ENCODE measurements around the gene PADI2.

PADI2 gene

GRCh38 chr1:17053685-17054410, 65.4 kb downstream of the PADI2 start, which contains the start of gene SDHB:
Gene SDHB, minus strand, starts transcription at chr1:17054032. Its CDS starts 13 bp downstream, at chr1:17054019.
- DNase-seq (ENCODE audit: low spot score) = peak; percentile 98

GRCh38 chr1:17053086-17053684, 66.1 kb downstream of the PADI2 start:
- peak; percentile 8 for DNase-seq (ENCODE audit: low spot score)

- no peak for DNase-seq (ENCODE audit: low spot score)
Measured at GRCh38 chr1:17052641-17053040, 66.6 kb downstream of the PADI2 start.

- no peak for DNase-seq (ENCODE audit: low spot score)
Measured at GRCh38 chr1:17052038-17052437, 67.2 kb downstream of the PADI2 start.

GRCh38 chr1:17047924-17048323, 71.3 kb downstream of the PADI2 start:
- DNase-seq (ENCODE audit: low spot score) = no peak

- DNase-seq (ENCODE audit: low spot score) = no peak
Measured at GRCh38 chr1:17046334-17046657, 73.0 kb downstream of the PADI2 start.

- peak; percentile 59 for DNase-seq (ENCODE audit: low spot score)
Measured at GRCh38 chr1:17045634-17046333, 73.5 kb downstream of the PADI2 start.

- DNase-seq (ENCODE audit: low spot score) = no peak
Measured at GRCh38 chr1:17045150-17045549, 74.1 kb downstream of the PADI2 start.

- DNase-seq (ENCODE audit: low spot score) = no peak
Measured at GRCh38 chr1:17043676-17044075, 75.6 kb downstream of the PADI2 start.

- no peak for DNase-seq (ENCODE audit: low spot score)
Measured at GRCh38 chr1:17040135-17040534, 79.1 kb downstream of the PADI2 start.

GRCh38 chr1:17039522-17039921, 79.7 kb downstream of the PADI2 start:
- DNase-seq (ENCODE audit: low spot score) = no peak

GRCh38 chr1:17033481-17033880, 85.8 kb downstream of the PADI2 start:
- DNase-seq (ENCODE audit: low spot score) = no peak

GRCh38 chr1:17032741-17033140, 86.5 kb downstream of the PADI2 start:
- DNase-seq (ENCODE audit: low spot score) = no peak

GRCh38 chr1:17031436-17031835, 87.8 kb downstream of the PADI2 start:
- no peak for DNase-seq (ENCODE audit: low spot score)

GRCh38 chr1:17030206-17030605, 89.0 kb downstream of the PADI2 start:
- DNase-seq (ENCODE audit: low spot score) = no peak

- DNase-seq (ENCODE audit: low spot score) = no peak
Measured at GRCh38 chr1:17028662-17029188, 90.5 kb downstream of the PADI2 start.

- DNase-seq (ENCODE audit: low spot score) = no peak
Measured at GRCh38 chr1:17027900-17028299, 91.4 kb downstream of the PADI2 start.

GRCh38 chr1:17027403-17027802, 91.8 kb downstream of the PADI2 start:
- no peak for DNase-seq (ENCODE audit: low spot score)

- no peak for DNase-seq (ENCODE audit: low spot score)
Measured at GRCh38 chr1:17024721-17025120, 94.5 kb downstream of the PADI2 start.

GRCh38 chr1:17023573-17023972, 95.7 kb downstream of the PADI2 start:
- DNase-seq (ENCODE audit: low spot score) = no peak

- DNase-seq (ENCODE audit: low spot score) = no peak
Measured at GRCh38 chr1:17023102-17023501, 96.1 kb downstream of the PADI2 start.

GRCh38 chr1:17021896-17022295, 97.4 kb downstream of the PADI2 start:
- DNase-seq (ENCODE audit: low spot score) = no peak

GRCh38 chr1:17020502-17020901, 98.7 kb downstream of the PADI2 start:
- no peak for DNase-seq (ENCODE audit: low spot score)
